NCI-H748 (cell line): Measurements from ENCODE around the gene FNIP1.
"Not testable (repeated sequence)": the region's sequence is repeated elsewhere in the genome, so short reads cannot be mapped to it uniquely, and the experiment has no call there.

Experiments
- DNase-seq: peaks from one replicate; lab custom pipeline; 2025; ENCODE audit not compliant: unreplicated experiment; lab: John Stamatoyannopoulos, UW

The FNIP1 gene

GRCh38 chr5:131641494-131641893 is 155.3 kb downstream of the FNIP1 start:
- DNase-seq: no peak

GRCh38 chr5:131640043-131640856 is 156.6 kb downstream of the FNIP1 start:
- DNase-seq: no peak

GRCh38 chr5:131639148-131639547 is 157.7 kb downstream of the FNIP1 start:
- no peak for DNase-seq

- no peak for DNase-seq
These were observed 159.1 kb downstream of the FNIP1 start for GRCh38 chr5:131637694-131638093.

GRCh38 chr5:131635684-131636572 is 160.9 kb downstream of the FNIP1 start:
- DNase-seq: peak; percentile 61

GRCh38 chr5:131634996-131635683 is 161.7 kb downstream of the FNIP1 start, which contains the start of gene RAPGEF6:
TSS of gene RAPGEF6 (minus strand) at chr5:131635229. CDS start at chr5:131635030, 199 bp downstream.
- peak; percentile 99 for DNase-seq

GRCh38 chr5:131634666-131634995 is 162.2 kb downstream of the FNIP1 start:
- peak; percentile 75 for DNase-seq

- no peak for DNase-seq
These were observed 162.6 kb downstream of the FNIP1 start for GRCh38 chr5:131634238-131634637.

- no peak for DNase-seq
These were observed 163.0 kb downstream of the FNIP1 start for GRCh38 chr5:131633830-131634229.

GRCh38 chr5:131630963-131631350 is 165.9 kb downstream of the FNIP1 start:
- DNase-seq: no peak

- DNase-seq: peak; percentile 78
These were observed 166.4 kb downstream of the FNIP1 start for GRCh38 chr5:131630208-131630962.

GRCh38 chr5:131628990-131629389 is 167.8 kb downstream of the FNIP1 start:
- no peak for DNase-seq

- no peak for DNase-seq
These were observed 169.5 kb downstream of the FNIP1 start for GRCh38 chr5:131627207-131627865.

GRCh38 chr5:131622633-131623032 is 174.2 kb downstream of the FNIP1 start:
- no peak for DNase-seq

GRCh38 chr5:131621164-131621563 is 175.7 kb downstream of the FNIP1 start:
- DNase-seq: not testable (repeated sequence)

GRCh38 chr5:131619102-131619501 is 177.7 kb downstream of the FNIP1 start:
- no peak for DNase-seq

GRCh38 chr5:131617140-131617822 is 179.5 kb downstream of the FNIP1 start:
- DNase-seq: no peak

- no peak for DNase-seq
These were observed 180.9 kb downstream of the FNIP1 start for GRCh38 chr5:131615957-131616356.

- DNase-seq: no peak
These were observed 183.4 kb downstream of the FNIP1 start for GRCh38 chr5:131613423-131613822.

GRCh38 chr5:131611064-131611381 is 185.8 kb downstream of the FNIP1 start:
- DNase-seq: no peak
